M059J (cell line): Measurements from ENCODE around the gene TYMP. TPM values are rescaled to one million over a fixed set of nuclear protein-coding genes. Genes with fewer than 3 reads are reported as not detected.
A peak's percentile ranks its signal among the peaks of the same experiment; 100 is the strongest.

Source experiments
- DNase-seq: peaks from one replicate; pipeline ENCODE4 v3.0.0-alpha.2; 2012; ENCODE audit warnings: low read depth
- total RNA-seq: library from RNA; depleted of rRNA; stranded (reverse); fragments of >200 nt; shearing (Covaris generic); gene quantifications from 2 replicates; pipeline ENCODE4 v1.2.3, GENCODE V29; 2014

The TYMP gene
- total RNA-seq, 1 experiment from 2014 or later = 23.7 TPM

DNA sequence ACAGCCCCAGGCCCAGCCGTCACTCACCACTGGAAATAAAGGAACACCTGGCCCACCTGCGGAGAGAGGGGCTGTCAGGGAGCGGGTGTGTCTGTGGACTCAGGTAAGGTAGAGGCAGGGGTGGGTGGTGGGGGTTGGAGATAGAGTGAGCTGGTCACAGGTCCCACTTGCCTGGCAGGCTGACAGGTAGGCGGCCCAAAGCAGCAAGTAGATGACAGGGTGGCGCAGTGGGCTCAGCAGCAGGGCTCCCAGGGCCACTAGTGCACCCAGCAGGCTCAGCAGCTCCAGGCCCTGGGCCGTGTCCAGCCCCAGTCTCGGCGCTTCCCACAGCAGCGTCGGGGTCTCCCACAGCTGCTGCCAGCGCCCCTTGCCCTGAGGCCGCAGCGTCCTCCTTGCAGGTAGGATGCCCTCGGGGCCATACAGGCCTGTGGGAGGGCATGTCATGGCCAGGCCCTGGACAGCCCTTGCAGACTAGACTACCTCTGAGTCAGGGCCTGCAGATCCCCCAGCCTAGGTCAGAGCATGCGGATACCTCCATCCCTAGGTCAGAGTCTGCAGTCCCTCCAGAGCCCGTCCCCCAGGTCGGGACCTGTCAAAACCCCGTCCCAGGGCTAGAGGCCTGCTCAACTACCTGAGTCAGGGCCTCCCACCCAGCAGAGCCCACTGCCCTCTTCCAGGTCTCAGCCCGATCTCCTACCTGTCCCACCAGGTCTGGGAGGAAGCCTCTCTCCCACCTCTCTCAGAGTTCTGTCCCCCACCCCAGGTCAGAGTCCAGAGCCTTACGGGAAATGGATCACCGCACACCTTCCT is 23.0 kb downstream of the TYMP start:
- DNase-seq = no peak

DNA sequence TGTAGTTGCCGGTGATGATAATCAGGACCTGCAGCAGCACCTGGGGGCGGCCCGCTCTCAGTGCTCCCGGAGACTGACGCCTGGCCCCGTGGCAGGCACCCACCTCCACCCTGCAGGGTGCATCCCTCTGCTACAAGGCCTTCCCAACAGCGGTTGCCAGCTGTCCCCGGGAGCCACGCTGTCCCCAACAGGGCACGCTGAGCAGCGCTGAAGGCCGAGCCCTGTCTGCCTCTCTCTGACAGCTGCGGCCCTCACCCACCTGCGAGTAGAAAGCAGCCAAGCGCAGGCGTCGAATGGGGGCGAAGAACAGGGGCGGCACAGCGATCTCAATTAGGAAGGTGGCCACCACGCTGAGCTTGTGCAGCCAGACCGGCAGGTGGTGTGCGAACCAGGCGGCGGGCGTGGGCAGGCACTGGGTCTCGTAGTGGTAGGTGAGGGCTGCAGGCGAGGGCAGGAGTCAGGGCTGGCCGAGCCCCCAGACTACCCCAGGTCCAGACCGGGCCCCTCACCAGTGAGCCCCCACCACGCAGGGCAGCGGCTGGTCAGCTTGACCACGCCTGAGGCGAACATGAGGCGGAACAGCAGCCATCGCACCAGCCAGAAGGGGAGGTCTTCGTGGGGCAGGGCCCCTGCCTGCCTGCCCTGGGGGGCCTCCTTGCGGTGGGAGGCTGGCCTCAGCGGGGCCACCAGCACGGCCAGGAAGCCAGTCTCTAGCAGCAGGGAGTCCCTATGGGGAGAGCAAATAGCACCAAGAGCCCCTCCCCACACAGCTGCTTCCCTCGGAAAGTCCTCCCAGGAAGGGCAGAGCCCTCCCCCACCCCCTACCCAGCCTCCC is 23.8 kb downstream of the TYMP start:
- no peak for DNase-seq

DNA sequence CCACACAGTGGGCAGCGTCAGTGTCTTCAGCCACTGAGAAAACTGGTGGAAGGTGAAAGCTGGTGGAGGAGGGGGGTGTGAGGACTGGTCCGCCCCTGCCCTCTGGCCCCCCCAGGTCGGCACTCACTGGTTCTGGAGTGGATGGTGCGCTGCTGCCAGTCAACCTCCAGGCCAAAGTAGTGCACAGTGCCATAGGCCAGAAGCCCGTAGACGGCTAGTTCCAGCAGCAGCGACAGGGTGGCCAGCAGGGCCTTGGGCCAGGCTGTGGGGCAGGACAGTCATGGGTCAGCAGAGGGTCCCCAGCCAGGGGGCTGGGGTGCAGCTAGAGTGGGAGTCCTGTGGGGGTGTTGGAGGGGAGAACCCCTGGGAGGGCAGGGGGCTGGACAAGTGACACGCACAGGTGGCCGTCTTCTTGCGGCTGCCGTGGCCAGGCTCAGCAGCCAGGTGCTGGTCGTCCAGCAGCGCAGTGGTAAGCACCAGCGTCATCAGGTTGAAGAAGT is 24.5 kb downstream of the TYMP start:
- no peak for DNase-seq

DNA sequence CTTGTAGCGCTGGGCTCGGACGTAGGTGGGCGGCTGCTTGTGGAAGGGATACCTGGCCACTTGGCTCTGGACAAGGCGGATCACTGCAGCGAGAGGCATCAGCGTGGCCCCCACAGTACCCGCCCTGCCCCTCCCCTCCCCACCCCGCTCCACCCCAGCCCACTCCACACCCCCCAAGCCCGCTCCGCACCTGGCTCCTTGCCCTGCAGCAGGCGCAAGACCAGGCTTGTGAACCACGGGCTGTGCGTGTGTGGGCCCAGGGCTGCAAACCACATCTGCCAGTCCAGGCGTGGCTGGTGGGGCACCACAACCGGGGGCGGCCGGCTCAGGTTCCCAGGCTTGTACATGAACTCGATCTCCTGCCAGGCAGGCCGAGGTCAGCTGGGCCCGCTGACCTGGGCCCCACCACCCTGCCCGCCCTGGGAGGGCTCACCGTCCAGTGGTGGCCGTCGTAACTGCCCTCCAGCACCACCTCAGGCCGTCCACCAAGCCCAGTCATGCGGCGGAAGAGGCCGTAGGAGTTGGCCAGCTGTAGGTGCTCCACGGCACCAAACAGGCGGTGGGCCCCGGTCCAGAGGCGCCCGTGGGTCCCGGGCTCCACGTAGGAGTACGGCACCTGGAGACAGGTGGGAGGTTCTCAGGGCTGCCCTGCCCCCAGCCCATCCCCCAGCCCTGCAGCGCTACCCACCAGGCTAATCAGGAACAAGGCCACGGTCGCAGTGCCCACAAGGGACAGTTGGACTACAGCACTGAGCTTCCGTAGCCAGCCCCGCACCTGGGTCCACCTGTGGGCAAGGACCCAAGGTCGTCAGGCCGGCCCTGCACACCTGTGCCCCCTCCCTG is 25.2 kb downstream of the TYMP start:
- DNase-seq = no peak

DNA sequence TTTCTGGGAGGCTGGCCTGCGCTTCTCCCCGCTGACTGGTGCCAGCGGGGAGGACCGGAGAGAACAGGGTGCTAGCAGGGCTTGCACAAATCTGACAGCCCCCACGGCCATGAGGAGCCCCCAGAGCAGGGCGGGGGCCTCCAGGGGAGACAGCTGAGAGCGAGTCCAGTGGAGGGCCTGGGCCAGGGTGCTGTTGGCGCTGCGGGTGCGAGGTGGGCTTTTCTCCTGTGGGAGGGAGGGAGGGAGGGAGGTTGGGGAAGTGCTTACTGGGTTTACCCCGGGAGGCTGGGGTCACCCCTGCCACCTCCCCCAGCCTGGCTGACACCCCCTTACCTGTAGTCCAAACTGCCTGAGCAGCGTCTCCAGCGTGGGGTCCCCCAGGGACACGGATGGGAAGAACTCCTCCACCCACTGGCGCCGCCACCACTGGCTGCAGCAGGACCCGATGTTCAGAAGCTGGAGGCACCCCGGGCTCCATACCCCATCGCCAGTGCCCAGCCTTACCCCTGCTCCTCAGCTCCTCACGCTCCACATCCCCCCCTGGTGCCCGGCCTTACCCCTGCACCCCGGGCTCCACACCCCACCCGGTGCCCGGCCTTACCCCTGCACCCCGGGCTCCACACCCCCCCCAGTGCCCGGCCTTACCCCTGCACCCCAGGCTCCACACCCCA is 26.2 kb downstream of the TYMP start:
- no peak for DNase-seq

DNA sequence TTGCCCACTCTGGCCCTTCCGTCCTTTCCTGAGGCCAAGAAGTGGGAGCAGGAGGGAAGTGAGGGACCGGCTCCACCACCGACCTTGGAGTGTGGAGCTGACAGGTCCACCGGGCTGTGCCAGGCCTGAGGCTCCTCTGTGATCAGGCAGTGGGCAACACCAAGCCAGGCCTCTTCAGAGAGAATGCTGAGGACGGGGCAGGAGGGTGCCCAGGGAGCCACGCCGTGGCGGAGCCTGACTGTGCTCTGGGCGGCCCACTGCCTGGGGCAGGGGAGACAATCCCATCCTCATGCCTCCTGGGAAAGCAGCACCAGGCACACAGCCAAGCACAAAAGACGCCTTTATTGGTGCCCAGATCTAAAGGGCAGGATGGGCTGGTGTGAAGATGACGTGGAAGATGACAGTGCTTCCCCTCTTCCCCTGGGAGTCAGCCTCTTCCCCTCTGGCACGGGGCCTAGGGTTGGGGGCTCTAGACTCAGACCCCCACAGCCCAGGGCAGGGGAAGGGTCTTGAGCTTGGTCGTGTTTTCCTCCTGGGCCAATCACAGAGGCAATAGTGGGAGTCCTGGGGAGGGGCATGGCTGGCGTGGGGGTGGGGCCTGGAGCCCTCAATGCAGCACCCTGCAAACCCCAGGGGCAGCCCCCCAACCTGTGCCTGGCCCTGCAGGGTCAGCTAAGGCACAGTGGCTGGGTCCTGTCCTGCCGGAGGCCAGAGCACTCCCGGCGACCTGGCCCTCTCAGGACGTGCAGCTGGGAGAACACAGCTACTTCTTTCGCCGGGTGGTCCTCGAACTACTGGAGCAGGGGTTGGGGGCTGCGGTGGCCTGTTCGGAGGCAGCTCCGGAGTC is 27.0 kb downstream of the TYMP start:
- no peak for DNase-seq

DNA sequence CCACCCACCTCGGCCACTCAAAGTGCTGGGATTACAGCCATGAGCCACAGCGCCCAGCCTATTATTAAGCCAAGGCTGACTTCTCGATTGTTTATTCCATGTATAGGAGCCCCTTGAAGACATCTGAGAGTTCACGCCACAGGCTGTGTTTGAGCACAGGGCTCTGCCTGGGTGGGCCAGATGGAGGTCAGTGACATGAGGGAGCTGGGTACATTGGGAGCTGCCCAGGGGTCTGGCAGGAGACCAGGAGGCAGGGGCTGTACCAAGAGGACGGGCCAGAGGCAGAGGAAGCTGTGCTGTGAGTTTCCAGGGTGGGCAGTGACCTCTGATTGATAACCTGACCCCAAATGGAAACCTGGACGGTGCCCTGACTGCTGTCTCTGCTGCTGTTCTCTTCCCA is 27.7 kb downstream of the TYMP start:
- DNase-seq = no peak

DNA sequence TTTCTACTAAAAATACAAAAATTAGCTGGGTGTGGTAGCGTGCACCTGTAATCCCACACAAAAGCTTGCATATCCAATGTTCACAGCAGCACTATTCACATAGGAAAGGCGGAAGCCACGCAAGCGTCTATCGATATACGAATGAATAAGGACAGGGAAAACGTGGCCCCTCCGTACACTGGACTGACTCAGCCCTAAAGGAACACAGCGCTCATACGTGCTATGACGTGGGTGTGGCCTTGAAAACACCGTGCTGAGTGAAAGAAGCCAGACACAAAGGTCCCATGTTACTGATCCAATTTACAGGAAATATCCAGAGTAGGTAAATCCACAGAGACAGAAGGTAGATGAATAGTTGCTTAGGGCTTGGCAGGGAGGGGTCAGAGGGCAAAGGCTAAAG is 29.4 kb downstream of the TYMP start:
- DNase-seq = no peak

DNA sequence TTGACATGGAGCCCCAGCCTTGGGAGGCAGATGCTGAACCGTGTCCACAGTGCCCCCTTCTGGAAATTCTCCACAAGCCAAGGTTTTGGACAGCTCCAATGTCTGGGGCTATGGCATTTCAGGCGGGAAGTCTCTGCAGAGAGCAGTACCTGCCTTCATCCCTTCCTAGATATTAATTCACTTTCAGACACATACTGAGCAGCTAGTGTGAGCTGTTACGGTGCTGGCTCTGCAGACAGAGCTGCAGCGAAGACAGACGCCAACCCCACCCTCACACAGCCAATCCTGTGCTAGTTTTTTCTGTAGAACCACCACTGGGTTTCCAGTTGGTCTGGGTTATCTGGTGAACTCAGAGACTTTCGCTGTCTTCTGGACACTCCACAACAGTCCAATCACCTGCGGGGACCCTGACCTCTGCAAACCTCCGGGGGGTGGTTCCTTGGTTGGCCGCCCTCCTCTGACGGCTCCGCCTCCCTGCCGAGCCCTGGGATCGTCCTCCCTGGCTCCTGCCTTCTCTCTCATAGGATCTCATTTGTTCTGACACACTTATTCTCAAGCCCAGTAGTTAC is 31.4 kb downstream of the TYMP start:
- peak; percentile 62 for DNase-seq

DNA sequence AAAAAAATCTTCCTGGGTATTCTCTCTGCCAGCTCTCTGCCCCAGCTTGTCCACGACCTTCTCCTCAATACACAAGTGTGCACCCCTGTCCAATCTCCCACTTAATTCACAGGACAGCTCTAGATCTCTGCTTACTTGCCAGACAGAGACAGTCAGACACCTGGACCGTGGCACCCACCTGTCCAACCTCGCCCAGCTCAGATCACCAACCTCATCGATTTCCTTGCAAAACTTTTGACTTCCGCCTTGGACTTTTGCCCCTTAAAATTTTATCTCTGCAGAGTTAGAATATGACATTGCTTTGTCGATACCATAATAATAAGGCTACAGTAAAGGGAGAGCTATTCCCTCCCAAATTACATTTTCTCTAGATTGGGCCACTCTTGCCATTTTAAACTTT is 32.7 kb downstream of the TYMP start:
- no peak for DNase-seq

DNA sequence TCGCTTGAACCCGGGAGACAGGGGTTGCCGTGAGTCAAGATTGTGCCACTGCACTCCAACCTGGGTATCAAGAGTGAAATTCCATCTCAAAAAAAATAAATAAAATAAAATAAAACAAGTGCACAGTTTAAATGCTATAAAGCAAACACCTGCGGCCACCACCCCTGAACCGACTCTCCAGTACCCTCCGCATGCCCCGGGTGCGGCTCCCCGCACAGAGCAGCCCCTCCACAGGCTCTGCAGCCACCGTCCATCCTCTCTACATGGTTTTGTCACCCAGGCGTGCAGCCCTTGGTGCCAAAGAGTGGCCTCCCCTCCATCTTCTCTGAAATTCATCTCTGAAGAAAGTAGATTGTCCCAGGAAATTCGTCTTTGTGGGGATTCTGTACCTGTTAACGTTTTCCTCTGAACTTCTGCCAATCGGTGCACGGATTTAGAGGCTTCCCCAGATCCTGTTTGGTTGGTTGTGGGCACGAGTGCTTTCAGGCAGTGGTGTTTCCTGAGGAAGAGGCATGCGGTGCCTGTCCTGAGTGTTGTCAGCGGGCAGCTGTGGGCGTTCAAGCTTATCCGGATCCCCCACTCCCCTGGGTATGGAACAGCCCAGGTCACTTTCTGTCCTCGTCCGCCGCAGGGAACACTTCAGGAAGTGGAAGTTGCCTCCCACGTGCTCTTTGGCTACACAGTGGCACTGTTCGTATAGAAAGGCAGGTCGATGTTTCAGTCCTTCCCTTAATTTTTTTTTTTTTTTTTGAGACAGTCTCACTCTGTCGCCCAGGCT is 39.1 kb downstream of the TYMP start:
- DNase-seq = no peak

DNA sequence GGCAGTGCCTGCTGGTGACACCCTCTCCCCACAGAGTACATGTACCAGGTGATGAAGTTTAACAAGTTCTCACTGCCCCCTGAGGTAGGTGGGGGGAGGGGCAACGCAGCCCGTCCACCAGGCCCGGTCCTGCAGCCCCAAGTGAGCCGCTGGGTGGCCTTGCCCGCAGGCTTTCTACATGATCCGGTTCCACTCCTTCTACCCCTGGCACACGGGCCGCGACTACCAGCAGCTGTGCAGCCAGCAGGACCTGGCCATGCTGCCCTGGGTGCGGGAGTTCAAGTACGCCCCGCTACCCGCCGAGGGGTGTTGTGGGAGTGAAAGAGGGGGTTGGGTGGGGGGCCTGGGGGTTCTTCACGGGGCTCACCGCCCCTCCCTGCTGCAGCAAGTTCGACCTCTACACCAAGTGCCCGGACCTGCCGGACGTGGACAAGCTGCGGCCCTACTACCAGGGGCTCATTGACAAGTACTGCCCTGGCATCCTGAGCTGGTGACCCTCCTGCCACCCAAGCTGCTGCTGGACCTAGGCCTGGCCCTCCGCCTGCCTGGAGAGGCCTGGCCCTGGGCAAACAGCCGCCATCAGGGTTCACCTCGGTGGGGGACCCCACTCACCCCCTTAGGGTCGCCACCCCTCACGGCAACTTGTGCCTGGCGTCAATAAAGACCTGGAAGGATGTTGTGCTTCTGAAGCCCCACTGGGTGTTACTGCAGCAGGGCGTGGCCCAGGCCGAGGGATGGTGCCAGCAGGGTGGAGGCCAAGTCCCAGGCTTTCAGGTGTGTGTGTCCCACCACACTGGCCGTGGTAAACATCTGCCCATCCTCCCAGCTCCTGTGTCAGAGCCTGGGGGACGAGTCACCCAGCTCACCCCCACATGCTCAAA is 40.2 kb downstream of the TYMP start:
- no peak for DNase-seq

DNA sequence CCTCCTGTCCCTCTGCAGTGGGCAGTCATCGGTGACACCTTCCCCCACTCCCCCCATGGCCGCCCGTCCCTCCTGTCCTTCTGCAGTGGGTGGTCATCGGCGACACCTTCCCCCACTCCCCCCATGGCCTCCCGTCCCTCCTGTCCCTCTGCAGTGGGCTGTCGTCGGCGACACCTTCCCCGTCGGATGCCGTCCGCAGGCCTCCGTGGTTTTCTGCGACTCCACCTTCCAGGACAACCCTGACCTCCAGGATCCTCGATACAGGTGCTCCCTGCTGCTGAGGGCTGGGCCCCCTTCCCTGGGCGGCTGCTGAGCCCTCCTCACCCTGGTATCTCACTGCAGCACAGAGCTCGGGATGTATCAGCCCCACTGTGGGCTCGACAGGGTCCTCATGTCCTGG is 40.9 kb downstream of the TYMP start:
- DNase-seq = no peak

DNA sequence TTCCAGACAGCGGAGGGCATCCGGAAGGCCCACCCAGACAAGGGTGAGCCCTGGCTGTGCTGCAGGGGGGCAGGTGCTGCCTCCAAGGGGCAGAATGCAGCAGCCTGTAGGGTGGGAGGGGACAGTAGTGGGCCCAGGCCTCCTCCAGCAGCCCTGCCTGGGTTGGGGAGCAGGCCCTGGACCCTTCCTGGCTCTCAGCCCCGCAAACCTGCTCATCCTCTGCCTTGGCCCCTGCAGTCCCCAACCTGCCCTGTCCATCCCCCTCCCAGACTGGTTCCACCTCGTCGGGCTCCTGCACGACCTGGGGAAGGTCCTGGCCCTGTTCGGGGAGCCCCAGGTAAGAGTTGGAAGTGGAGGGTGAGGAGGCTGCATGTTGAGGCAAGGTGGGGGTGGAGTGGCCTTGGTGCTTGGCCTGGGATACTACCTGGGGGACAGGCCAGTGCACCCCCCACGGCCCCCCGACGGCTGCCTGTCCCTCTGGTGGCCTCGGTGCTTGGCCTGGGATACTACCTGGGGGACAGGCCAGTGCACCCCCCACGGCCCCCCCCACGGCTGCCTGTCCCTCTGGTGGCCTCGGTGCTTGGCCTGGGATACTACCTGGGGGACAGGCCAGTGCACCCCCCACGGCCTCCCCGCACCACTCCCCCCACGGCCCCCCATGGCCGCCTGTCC is 41.7 kb downstream of the TYMP start:
- no peak for DNase-seq

DNA sequence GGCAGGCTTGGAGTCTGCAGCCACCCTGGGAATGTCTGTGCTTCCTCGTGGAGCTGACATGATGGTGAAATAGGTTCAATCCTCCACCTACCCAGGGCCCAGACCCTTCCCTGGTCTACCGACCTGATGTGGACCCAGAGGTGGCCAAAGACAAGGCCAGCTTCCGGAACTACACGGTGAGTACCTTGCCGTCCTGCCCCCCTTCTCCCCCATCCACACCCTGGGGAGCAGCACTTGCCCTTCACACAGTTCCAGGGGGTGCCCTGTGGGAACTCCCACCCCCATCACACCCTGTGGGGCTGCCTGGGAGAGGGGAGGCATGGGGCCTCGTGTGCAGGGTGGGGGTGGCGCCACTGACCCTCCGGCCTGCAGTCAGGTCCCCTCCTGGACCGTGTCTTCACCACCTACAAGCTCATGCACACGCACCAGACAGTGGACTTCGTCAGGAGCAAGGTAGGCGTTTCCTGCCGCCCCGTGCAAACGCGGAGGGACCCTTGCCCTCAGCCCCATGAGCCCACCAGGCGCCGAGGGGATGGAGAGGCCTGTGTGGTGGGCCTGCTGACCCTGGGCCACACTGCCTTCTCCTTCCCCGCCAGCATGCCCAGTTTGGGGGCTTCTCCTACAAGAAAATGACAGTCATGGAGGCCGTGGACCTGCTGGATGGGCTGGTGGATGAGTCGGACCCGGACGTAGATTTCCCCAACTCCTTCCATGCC is 42.4 kb downstream of the TYMP start:
- no peak for DNase-seq

DNA sequence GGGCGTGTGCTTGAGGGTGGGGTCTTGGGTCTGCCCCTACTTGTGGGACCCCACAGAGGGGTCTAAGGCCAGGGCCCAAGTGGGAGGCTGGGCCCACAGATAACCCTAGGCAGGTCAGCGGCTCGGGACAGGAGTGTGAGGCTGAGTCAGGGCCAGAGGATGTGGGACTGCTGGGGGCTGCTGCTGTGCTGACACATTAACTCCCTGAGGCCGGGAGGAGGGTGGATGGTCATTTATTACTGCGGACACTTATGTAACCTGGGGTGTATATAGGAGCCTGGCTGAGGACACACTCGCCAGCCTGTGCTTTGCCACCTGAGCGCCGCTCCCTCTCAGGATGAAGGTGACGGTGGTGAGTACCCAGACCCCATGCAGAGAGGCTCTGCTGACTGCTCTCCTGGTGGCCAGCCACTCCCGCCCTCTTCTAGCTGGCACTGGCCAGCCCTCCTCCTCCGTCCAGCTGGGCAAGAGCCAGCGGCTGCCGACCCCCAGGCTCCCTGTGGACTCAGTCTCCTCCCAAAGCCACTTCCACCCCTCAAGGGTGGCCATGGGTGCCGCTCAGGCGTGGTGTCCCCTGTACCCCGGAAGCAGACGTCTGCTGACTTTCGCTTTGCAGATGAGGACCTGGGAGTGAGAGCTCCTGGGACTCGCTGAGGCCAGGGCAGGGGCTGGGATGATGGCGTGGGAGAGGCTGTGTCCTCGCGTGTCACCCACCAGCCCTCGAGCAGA is 43.1 kb downstream of the TYMP start, which contains the start of gene MIOX:
MIOX (plus strand) TSS at position 299 of the 729 bp plus-strand sequence; CDS start at position 338, 39 bp downstream.
- peak; percentile 66 for DNase-seq
